GM23248 (cell line): ENCODE data around the gene TSSK2.

Experiments
- EZH2 ChIP-seq: fragments of 200-600 bp; sonication (generic); IDR thresholded peaks from 2 replicates; pipeline ENCODE4 v1.6.1; 2018; ENCODE audit warnings: antibody characterized with exemption, mild to moderate bottlenecking; ENCODE audit not compliant: insufficient read depth, poor library complexity, severe bottlenecking
- EZH2phosphoT487 ChIP-seq: fragments of 200-600 bp; sonication (generic); IDR thresholded peaks from 2 replicates; pipeline ENCODE4 v1.6.1; 2018; ENCODE audit warnings: antibody characterized with exemption, moderate library complexity, mild to moderate bottlenecking, low read depth; ENCODE audit not compliant: insufficient read depth

- TF ChIP-seq EZH2 = no peak
- TF ChIP-seq EZH2phosphoT487 = no peak
Measured at GRCh38 chr22:19125474-19126308, 5.4 kb upstream of the TSSK2 start.
